Psoas muscle (tissue), 8 donors: Measurements from ENCODE around the gene ZNF714. TPM values are rescaled to one million over a fixed set of nuclear protein-coding genes. Genes with fewer than 3 reads are reported as not detected.

Experiments
- ATAC-seq, 4 donors: fragments of 200-7000 bp; cut with Tn5 transposase; one replicate each; pipeline ENCODE4 v1.9.1; 2020; ENCODE audit warnings: moderate library complexity in 3 of 4, mild to moderate bottlenecking in 2 of 4
- DNase-seq, 2 donors: peaks; one replicate each; pipeline ENCODE4 v3.0.0-alpha.2; 2020
- H3K27ac ChIP-seq: fragments of 200-600 bp; one replicate; pipeline ENCODE4 v1.8.0; 2022
- H3K27me3 ChIP-seq, 3 donors: fragments of 200-600 bp in 1 of 3; one replicate each; pipeline versions ENCODE4 v1.6.1 to v1.8.0; 2013 to 2022; ENCODE audit warnings: low read length in 2 of 3, mild to moderate bottlenecking in 2 of 3, moderate library complexity in 1 of 3; ENCODE audit not compliant: insufficient read depth in 3 of 3
- H3K36me3 ChIP-seq, 2 donors: fragments of 200-600 bp in 1 of 2; one replicate each; pipeline versions ENCODE4 v1.6.1 to v1.8.0; 2013 to 2022; ENCODE audit warnings: low read depth in 1 of 2, mild to moderate bottlenecking in 1 of 2, moderate library complexity in 1 of 2; ENCODE audit not compliant: insufficient read depth in 1 of 2
- H3K4me1 ChIP-seq: fragments of 200-600 bp; one replicate; pipeline ENCODE4 v1.8.0; 2022
- H3K4me3 ChIP-seq: fragments of 200-600 bp; one replicate; pipeline ENCODE4 v1.8.0; 2022; ENCODE audit warnings: mild to moderate bottlenecking
- H3K9me3 ChIP-seq: fragments of 200-600 bp; one replicate; pipeline ENCODE4 v1.8.0; 2022
- CTCF ChIP-seq: fragments of 200-600 bp; IDR thresholded peaks from one replicate; pipeline ENCODE4 v1.8.0; 2022; ENCODE audit warnings: antibody characterized with exemption
- WGBS, 3 donors: extraction: QIAGEN DNeasy Blood & Tissue Kit; methylation state at CpG; one replicate each; pipeline versions ENCODE4 v1.1.6 to v1.1.7; 2013; 5-methylcytosine and 5-hydroxymethylcytosine counted together
- intact Hi-C, 2 donors: fragments of 100-400 bp; cut with DNase I; formaldehyde crosslinking; loops; one replicate each; pipeline versions ENCODE4 v1.11.0 to v1.14.2; 2022
- polyA plus RNA-seq, 3 donors: library from polyadenylated mRNA; stranded (reverse); fragments of 200-250 nt; gene quantifications; one replicate each; pipeline ENCODE4 v1.2.3, GENCODE V29; 2013
- total RNA-seq, 4 donors: library from RNA; stranded (reverse); fragmentation: NEBNext Ultra II Directional in 2 of 4; extraction: Animal tissue kit (Norgen Biotek cat#: 25700) in 2 of 4; gene quantifications; one replicate each; pipeline versions ENCODE4 v1.2.1 to v1.2.4, GENCODE V29; 2021 to 2023
- donor health status: healthy with polysubstance abuse.
- donor health status: DM: no; HTN: no; CAD: no; lungs with moderate emphysema.
- donor health status: Bipolar disorder and iron deficiency.
- donor health status: healthy.
- donor health status: DM: yes; HTN: yes; CAD: no.
- donor health status: DM: no; HTN: no; CAD: no.
- donor health status: DM: no; HTN: no; CAD: no.
- donor health status: DM: yes; HTN: yes; CAD: no.

ZNF714 gene
- total and polyA plus RNA-seq, 7 donors: 0.70 to 3.5 (median 1.5) TPM

DNA sequence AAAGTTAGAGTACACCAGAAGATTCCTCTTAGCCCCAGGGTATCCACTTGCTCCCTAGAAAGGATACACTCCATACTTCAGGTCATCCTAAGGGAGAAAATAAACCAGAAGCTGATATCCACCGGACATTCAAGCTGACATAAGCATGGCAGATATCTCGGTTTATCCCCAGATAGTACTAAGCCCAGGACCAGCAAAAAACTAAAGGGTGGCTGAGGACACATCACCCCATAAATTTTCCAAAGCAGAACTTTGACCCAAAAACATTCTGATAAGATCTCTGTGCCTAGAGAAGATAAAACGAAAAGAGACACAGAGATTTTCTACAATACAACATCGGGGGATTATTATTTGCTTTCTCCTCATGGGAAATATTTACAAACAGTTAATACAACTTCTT lies 45.9 kb downstream of the ZNF714 start:
- 64 to 76% (median 72%) methylated on average over 4 of the region's 4 CpGs for WGBS, 3 donors
- Histone ChIP-seq H3K4me1 (no peaks in the 10 kb centered on the region), H3K4me3 (no peak overlapping the region), H3K27me3 (no peaks in the 10 kb centered on the region), H3K36me3 (no peaks in the 10 kb centered on the region), H3K27ac (no peak overlapping the region), H3K9me3 (peaks cover 3% of the 10 kb centered on the region)
- ATAC-seq (no peak), DNase-seq (no peak)
- TF ChIP-seq CTCF: no peak
- intact Hi-C loops: no loop called here

DNA sequence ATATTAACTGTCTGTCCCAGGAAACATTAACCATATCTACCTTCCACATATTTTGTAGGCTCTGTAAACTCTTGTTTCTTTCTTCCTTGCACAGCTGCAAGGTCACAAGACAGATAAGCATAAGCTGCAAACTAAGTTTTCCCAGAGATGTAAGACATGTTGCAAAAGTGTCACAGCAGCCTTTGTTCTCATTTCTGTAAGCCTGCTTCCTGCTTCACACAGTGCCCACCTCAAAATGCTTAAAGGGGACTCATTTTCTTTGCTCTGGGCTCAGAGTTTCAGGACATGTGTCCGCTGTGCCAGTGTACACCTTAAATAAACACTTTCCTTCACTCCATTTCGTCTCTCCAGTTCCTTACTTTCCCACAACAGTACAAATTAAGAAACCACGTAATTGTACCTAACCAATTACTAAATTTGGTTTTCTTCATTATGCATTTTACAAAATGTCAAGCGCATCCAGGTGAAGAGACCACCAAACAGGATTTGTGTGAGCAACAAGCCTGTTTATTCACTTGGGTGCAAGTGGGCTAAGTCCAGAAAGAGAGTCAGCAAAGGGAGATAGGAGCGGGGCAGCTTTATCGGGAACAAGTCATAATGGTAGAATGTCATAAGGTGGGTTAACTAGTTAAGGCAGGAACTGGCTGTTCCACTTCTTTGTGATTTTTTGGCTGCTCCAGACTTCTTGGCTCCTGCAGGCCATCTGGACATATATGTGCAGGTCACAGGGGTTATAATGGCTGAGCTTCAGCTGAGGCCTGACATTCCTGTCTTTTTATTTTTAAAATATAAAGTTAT lies 47.1 kb downstream of the ZNF714 start:
- WGBS, 3 donors: 83 to 86% (median 85%) methylated on average over 6 of the region's 6 CpGs
- H3K4me3 ChIP-seq: no peak overlapping the region
- no peaks in the 10 kb centered on the region for H3K27me3 ChIP-seq
- H3K36me3 ChIP-seq: no peaks in the 10 kb centered on the region
- intact Hi-C loops: no loop called here
- H3K4me1 ChIP-seq: no peaks in the 10 kb centered on the region
- ATAC-seq (no peak), DNase-seq (no peak)
- no peak for TF ChIP-seq CTCF
- peaks cover 3% of the 10 kb centered on the region for H3K9me3 ChIP-seq
- no peak overlapping the region for H3K27ac ChIP-seq

DNA sequence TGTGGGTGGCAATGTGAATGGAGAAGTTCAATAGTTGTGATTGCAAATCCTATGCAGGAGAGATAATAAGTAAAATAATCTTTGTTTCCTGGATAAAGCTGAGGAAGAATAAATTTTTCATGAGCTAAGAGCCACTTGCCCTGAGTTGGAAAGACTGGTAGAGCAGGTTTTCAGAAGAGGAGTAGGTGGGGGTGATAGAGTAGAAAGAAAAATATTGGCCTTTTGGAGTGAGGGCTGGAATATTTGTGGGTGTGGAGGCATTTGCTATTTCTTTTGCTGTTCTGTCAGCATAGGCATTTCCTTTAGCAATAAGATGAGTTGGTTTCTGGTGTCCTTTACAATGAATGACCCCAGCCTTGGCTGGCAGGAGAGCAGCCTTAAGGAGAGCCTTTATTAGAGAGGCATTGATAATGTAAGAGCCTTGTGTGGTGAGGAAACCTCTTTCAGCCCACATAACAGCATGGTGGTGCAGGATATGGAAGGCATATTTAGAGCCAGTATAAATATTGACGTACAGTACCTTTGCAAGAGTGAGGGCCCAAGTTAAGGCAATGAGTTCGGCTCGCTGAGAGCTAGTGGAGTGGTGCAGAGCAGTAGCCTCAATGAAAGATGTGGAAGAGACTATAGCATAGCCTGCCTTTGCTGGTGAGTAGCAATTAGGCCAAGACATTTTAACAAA lies 48.2 kb downstream of the ZNF714 start:
- WGBS, 3 donors: 60 to 83% (median 64%) methylated on average over 3 of the region's 3 CpGs
- intact Hi-C loops: no loop called here

GRCh38 chr19:21133633-21134032 lies 51.6 kb downstream of the ZNF714 start:
- no peaks in the 10 kb centered on the region for H3K27me3 ChIP-seq
- intact Hi-C loops: no loop called here
- WGBS, 3 donors: 20 to 37% (median 31%) methylated on average over 1 of the region's 1 CpG
- DNase-seq (no peak), ATAC-seq (no peak)
- H3K4me1 ChIP-seq: no peaks in the 10 kb centered on the region
- H3K4me3 ChIP-seq: no peak overlapping the region
- no peaks in the 10 kb centered on the region for H3K9me3 ChIP-seq
- H3K27ac ChIP-seq: no peak overlapping the region
- no peak for TF ChIP-seq CTCF
- H3K36me3 ChIP-seq: no peaks in the 10 kb centered on the region

More for the DNA sequence above, 48.2 kb downstream of the ZNF714 start:
- TF ChIP-seq CTCF: no peak
- no peaks in the 10 kb centered on the region for H3K27me3 ChIP-seq
- no peak overlapping the region for H3K27ac ChIP-seq
- H3K4me1 ChIP-seq: no peaks in the 10 kb centered on the region
- H3K4me3 ChIP-seq: no peak overlapping the region
- ATAC-seq (no peak), DNase-seq (no peak)
- H3K9me3 ChIP-seq: peaks cover 3% of the 10 kb centered on the region
- H3K36me3 ChIP-seq: no peaks in the 10 kb centered on the region
